RCC 7860 (cell line): ENCODE results near the gene KRTAP10-3.
"Not testable (repeated sequence)": the region's sequence is repeated elsewhere in the genome, so short reads cannot be mapped to it uniquely, and the experiment has no call there.

Experiments used
- DNase-seq: peaks from one replicate; pipeline ENCODE4 v3.0.0-alpha.2; 2015; ENCODE audit warnings: low spot score
- FAIRE-seq: peaks from 2 replicates; lab custom pipeline; 2012; peaks lifted over from hg19 to GRCh38; lab: Jason Lieb, UNC

The KRTAP10-3 gene

GRCh38 chr21:44558695-44559094, at the start of gene KRTAP10-3:
Gene KRTAP10-3 (minus strand): TSS chr21:44558795. CDS start chr21:44558715, 80 bp downstream.
- DNase-seq: no peak
- FAIRE-seq: no peak

GRCh38 chr21:44606495-44606894, 47.9 kb upstream of the KRTAP10-3 start:
- DNase-seq: no peak
- no peak for FAIRE-seq

GRCh38 chr21:44603911-44604310, 45.3 kb upstream of the KRTAP10-3 start:
- DNase-seq: no peak
- FAIRE-seq: no peak

GRCh38 chr21:44603109-44603875, 44.7 kb upstream of the KRTAP10-3 start:
- DNase-seq: no peak
- no peak for FAIRE-seq

- FAIRE-seq: no peak
- DNase-seq: no peak
These were observed 43.9 kb upstream of the KRTAP10-3 start for GRCh38 chr21:44602463-44602850.

GRCh38 chr21:44601596-44602462, 43.2 kb upstream of the KRTAP10-3 start:
- no peak for FAIRE-seq
- no peak for DNase-seq

- DNase-seq, FAIRE-seq: not testable (repeated sequence)
These were observed 42.5 kb upstream of the KRTAP10-3 start for GRCh38 chr21:44601091-44601490.

- not testable (repeated sequence) for DNase-seq, FAIRE-seq
These were observed 41.8 kb upstream of the KRTAP10-3 start, which contains the start of gene KRTAP10-7 for GRCh38 chr21:44600118-44600978. Gene KRTAP10-7 (plus strand): TSS chr21:44600597. CDS start chr21:44600622, 25 bp downstream.

GRCh38 chr21:44599264-44600029, 40.9 kb upstream of the KRTAP10-3 start:
- DNase-seq (no peak), FAIRE-seq (no peak)

- no peak for FAIRE-seq
- no peak for DNase-seq
These were observed 39.5 kb upstream of the KRTAP10-3 start for GRCh38 chr21:44598061-44598460.

GRCh38 chr21:44596068-44596725, 37.6 kb upstream of the KRTAP10-3 start:
- DNase-seq (peak; percentile 82), FAIRE-seq (no peak)

- DNase-seq: no peak
- FAIRE-seq: no peak
These were observed 36.9 kb upstream of the KRTAP10-3 start for GRCh38 chr21:44595524-44595923.

GRCh38 chr21:44594406-44594916, 35.9 kb upstream of the KRTAP10-3 start:
- FAIRE-seq (no peak), DNase-seq (no peak)

- DNase-seq (no peak), FAIRE-seq (no peak)
These were observed 35.2 kb upstream of the KRTAP10-3 start for GRCh38 chr21:44593598-44594405.

- FAIRE-seq (no peak), DNase-seq (no peak)
These were observed 34.1 kb upstream of the KRTAP10-3 start, which contains the start of gene KRTAP10-6 for GRCh38 chr21:44592446-44593311. Gene KRTAP10-6 (minus strand): TSS chr21:44592505. CDS start chr21:44592484, 21 bp downstream.

- FAIRE-seq, DNase-seq: not testable (repeated sequence)
These were observed 33.2 kb upstream of the KRTAP10-3 start for GRCh38 chr21:44591801-44592130.
